GM23338 (cell line): ENCODE results near the gene SH3BP4. TPM values are rescaled to one million over a fixed set of nuclear protein-coding genes. Genes with fewer than 3 reads are reported as not detected.

Source experiments
- ATAC-seq: fragments of 200-7000 bp; cut with Tn5 transposase; 3 replicates; pipeline ENCODE4 v1.9.1; 2020
- DNase-seq: peaks from one replicate; pipeline ENCODE4 v3.0.0-alpha.2; 2015; ENCODE audit warnings: low spot score
- H2AFZ ChIP-seq: fragments of 200-600 bp; sonication (generic); 2 replicates; pipeline ENCODE4 v1.8.0; 2016; ENCODE audit warnings: antibody characterized with exemption, mild to moderate bottlenecking, moderate library complexity
- H3F3A ChIP-seq: fragments of 200-600 bp; sonication (generic); replicated peaks from 2 replicates; pipeline ENCODE4 v1.8.0; 2017; ENCODE audit warnings: antibody characterized with exemption, mixed run types, low read depth
- H3K27ac ChIP-seq: fragments of 200-600 bp; sonication (generic); 2 replicates; pipeline ENCODE4 v1.6.1; 2016; ENCODE audit warnings: low read depth
- H3K27me3 ChIP-seq: fragments of 200-600 bp; sonication (generic); 2 replicates; pipeline ENCODE4 v1.8.0; 2016; ENCODE audit warnings: mild to moderate bottlenecking, mixed run types, moderate library complexity; ENCODE audit not compliant: insufficient read depth
- H3K36me3 ChIP-seq: fragments of 200-600 bp; sonication (generic); 2 replicates; pipeline ENCODE4 v1.8.0; 2016; ENCODE audit warnings: mild to moderate bottlenecking; ENCODE audit not compliant: insufficient read depth
- H3K4me1 ChIP-seq: fragments of 200-600 bp; sonication (generic); 2 replicates; pipeline ENCODE4 v1.8.0; 2016; ENCODE audit warnings: mild to moderate bottlenecking, moderate library complexity; ENCODE audit not compliant: insufficient read depth
- H3K4me2 ChIP-seq: fragments of 200-600 bp; sonication (generic); 2 replicates; pipeline ENCODE4 v1.7.1; 2017; ENCODE audit warnings: mixed run types
- H3K4me3 ChIP-seq: fragments of 200-600 bp; sonication (generic); 2 replicates; pipeline ENCODE4 v1.6.1; 2016; ENCODE audit warnings: mixed run types
- H3K79me2 ChIP-seq: fragments of 200-600 bp; sonication (generic); replicated peaks from 2 replicates; pipeline ENCODE4 v1.8.0; 2017; ENCODE audit warnings: mild to moderate bottlenecking; ENCODE audit not compliant: insufficient read depth
- H3K9me2 ChIP-seq: fragments of 200-600 bp; sonication (generic); 2 replicates; pipeline ENCODE4 v1.8.0; 2017; ENCODE audit not compliant: insufficient read depth
- H4K20me1 ChIP-seq: fragments of 200-600 bp; sonication (generic); replicated peaks from 2 replicates; pipeline ENCODE4 v1.8.0; 2017; ENCODE audit warnings: mild to moderate bottlenecking; ENCODE audit not compliant: insufficient read depth
- H3K27ac Mint-ChIP-seq: 2 replicates; pipeline ENCODE4 v1.8.0; 2020; ENCODE audit warnings: inconsistent platforms, mild to moderate bottlenecking, moderate library complexity, mixed read lengths
- H3K27me3 Mint-ChIP-seq: 3 replicates; pipeline ENCODE4 v1.8.0; 2022; ENCODE audit warnings: low read depth, mild to moderate bottlenecking, moderate library complexity, mixed read lengths, inconsistent platforms; ENCODE audit not compliant: insufficient read depth, poor library complexity
- H3K36me3 Mint-ChIP-seq: 3 replicates; pipeline ENCODE4 v1.8.0; 2021; ENCODE audit warnings: low read depth, mild to moderate bottlenecking, inconsistent platforms, moderate library complexity, mixed read lengths
- H3K4me1 Mint-ChIP-seq: 3 replicates; pipeline ENCODE4 v1.8.0; 2020; ENCODE audit warnings: mild to moderate bottlenecking, inconsistent platforms, mixed read lengths
- H3K4me3 Mint-ChIP-seq: 3 replicates; pipeline ENCODE4 v1.8.0; 2021; ENCODE audit warnings: moderate library complexity, mild to moderate bottlenecking, inconsistent platforms, mixed read lengths
- H3K9me3 Mint-ChIP-seq: 3 replicates; pipeline ENCODE4 v1.8.0; 2020; ENCODE audit warnings: moderate library complexity, mild to moderate bottlenecking, inconsistent platforms, mixed read lengths
- JUNB ChIP-seq: IDR thresholded peaks from one replicate; pipeline ENCODE4 v1.6.1; 2016; ENCODE audit warnings: antibody characterized with exemption; ENCODE audit not compliant: unreplicated experiment
- NANOG ChIP-seq: IDR thresholded peaks from 2 replicates; pipeline ENCODE4 v1.6.1; 2016; ENCODE audit warnings: antibody characterized with exemption, borderline replicate concordance
- STAT1 ChIP-seq: IDR thresholded peaks from one replicate; pipeline ENCODE4 v1.6.1; 2016; ENCODE audit warnings: antibody characterized with exemption; ENCODE audit not compliant: unreplicated experiment
- ZNF114 ChIP-seq: fragments of 250-450 bp; sonication (Bioruptor Pico); IDR thresholded peaks from 2 replicates; pipeline ENCODE4 v1.5.0; 2020; ENCODE audit warnings: mild to moderate bottlenecking, moderate library complexity
- ZNF331 ChIP-seq: fragments of 250-450 bp; sonication (Bioruptor Pico); IDR thresholded peaks from 2 replicates; pipeline ENCODE4 v1.5.0; 2020; ENCODE audit warnings: low read depth, mild to moderate bottlenecking, moderate library complexity
- polyA plus RNA-seq: library from polyadenylated mRNA; unstranded; fragments of >200 nt; fragmentation: Nextera tagmentation; extraction: Ambion mirVana; gene quantifications from 2 replicates; pipeline ENCODE4 v1.2.1, GENCODE V29; 2016
- total RNA-seq: library from RNA; depleted of rRNA; stranded (reverse); fragments of >200 nt; shearing (Covaris generic); gene quantifications from 2 replicates; pipeline ENCODE4 v1.2.3, GENCODE V29; 2014
- TF ChIP-seq, protein P1 (sequence below): IDR thresholded peaks from one replicate; pipeline ENCODE4 v1.6.1; 2018; ENCODE audit warnings: antibody characterized with exemption; ENCODE audit not compliant: unreplicated experiment

SH3BP4 gene
- total and polyA plus RNA-seq, 2 experiments from 2014 or later, result 15.6 to 50.9 TPM

DNA sequence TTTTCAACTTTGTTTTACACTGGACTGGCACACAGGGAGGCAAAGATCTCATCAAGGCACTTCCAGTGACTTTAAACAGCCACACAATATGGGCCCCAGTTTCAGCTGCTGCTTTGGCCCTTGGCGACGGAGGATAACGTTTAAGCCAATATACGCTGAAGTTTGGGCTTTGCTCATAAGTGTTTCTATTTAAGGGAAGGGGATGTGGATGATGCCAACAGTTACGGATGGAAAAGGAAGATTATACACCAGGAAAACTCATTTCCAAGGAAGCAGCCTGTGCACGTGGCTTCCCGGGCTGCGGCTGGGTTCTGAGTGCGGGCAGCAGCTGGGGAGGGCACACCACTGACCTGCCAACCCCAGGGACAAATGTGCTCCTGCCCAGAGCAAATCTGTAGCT lies 151.1 kb downstream of the SH3BP4 start:
- H3K27ac Mint-ChIP-seq, result no peak overlapping the region
- Histone ChIP-seq H3K27me3 (no peaks in the 10 kb centered on the region), H4K20me1 (no peaks in the 10 kb centered on the region), H3F3A (no peaks in the 10 kb centered on the region), H3K4me1 (no peaks in the 10 kb centered on the region), H3K9me2 (no peaks in the 10 kb centered on the region), H3K27ac (no peak overlapping the region), H2AFZ (no peak overlapping the region), H3K79me2 (no peaks in the 10 kb centered on the region), H3K36me3 (no peaks in the 10 kb centered on the region), H3K4me2 (no peak overlapping the region), H3K4me3 (no peak overlapping the region)
- peaks cover 1% of the 10 kb centered on the region for H3K27me3 Mint-ChIP-seq
- H3K4me3 Mint-ChIP-seq, result no peak overlapping the region
- TF ChIP-seq ZNF114 (CRISPR knock-in tag), result no peak
- no peak for TF ChIP-seq NANOG
- TF ChIP-seq, protein P1, sequence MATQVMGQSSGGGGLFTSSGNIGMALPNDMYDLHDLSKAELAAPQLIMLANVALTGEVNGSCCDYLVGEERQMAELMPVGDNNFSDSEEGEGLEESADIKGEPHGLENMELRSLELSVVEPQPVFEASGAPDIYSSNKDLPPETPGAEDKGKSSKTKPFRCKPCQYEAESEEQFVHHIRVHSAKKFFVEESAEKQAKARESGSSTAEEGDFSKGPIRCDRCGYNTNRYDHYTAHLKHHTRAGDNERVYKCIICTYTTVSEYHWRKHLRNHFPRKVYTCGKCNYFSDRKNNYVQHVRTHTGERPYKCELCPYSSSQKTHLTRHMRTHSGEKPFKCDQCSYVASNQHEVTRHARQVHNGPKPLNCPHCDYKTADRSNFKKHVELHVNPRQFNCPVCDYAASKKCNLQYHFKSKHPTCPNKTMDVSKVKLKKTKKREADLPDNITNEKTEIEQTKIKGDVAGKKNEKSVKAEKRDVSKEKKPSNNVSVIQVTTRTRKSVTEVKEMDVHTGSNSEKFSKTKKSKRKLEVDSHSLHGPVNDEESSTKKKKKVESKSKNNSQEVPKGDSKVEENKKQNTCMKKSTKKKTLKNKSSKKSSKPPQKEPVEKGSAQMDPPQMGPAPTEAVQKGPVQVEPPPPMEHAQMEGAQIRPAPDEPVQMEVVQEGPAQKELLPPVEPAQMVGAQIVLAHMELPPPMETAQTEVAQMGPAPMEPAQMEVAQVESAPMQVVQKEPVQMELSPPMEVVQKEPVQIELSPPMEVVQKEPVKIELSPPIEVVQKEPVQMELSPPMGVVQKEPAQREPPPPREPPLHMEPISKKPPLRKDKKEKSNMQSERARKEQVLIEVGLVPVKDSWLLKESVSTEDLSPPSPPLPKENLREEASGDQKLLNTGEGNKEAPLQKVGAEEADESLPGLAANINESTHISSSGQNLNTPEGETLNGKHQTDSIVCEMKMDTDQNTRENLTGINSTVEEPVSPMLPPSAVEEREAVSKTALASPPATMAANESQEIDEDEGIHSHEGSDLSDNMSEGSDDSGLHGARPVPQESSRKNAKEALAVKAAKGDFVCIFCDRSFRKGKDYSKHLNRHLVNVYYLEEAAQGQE, result no peak
- TF ChIP-seq STAT1, result no peak
- no peak for TF ChIP-seq ZNF331 (CRISPR knock-in tag)
- TF ChIP-seq JUNB, result no peak
- ATAC-seq (no peak), DNase-seq (no peak)
- H3K9me3 Mint-ChIP-seq, result no peaks in the 10 kb centered on the region
- peaks cover 16% of the 10 kb centered on the region for H3K4me1 Mint-ChIP-seq
- no peaks in the 10 kb centered on the region for H3K36me3 Mint-ChIP-seq
